ENCODE data around the gene CNPY4. TPM values are rescaled to one million over a fixed set of nuclear protein-coding genes. Genes with fewer than 3 reads are reported as not detected.

The CNPY4 gene
- total and polyA plus RNA-seq, 10 of the 15 experiments (the other 5 are each of a cell fraction or from before 2014, with no cell fraction given) = 2.5 to 9.2 (median 6.8) TPM

DNA sequence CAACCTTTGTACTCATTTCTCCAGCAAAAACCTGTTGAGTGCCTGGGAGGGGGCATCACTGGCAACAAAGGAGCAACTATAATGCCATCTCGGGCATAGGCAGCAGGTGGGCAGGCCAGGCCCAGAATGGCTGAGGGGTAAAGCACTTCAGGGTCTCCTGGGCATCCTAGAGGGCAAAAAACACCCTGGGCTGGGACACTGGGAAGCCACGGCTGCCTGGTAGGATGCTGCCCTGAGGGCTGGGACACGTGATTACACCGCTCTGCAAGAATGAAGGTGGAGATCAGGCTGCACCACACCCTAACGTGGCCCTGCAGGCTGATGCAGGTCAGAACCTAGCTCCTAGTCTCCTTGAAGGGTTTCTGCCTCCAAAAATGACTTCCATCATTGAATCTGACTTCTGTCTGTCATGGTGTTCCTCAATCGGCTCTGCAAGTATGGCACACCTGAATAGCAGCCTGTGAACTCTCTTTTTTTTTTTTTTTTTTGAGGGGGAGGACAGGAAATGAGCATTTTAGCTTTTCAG, 43.6 kb downstream of the CNPY4 start:
- ChIA-PET CTCF (interaction anchor here (0.7 to 0.9 kb wide), 2 partner anchors 17 to 30 kb away, joined by 3 read pairs; no protein-coding TSS in a partner anchor), POLR2A (interaction anchor here (0.6 to 1.1 kb wide), 4 partner anchors 9 to 222 kb away, joined by 3 to 4 read pairs (median 4); no protein-coding TSS in a partner anchor), SMC1A (ENCODE audit: uncharacterized antibody, unreplicated experiment) (interaction anchor here (0.7 kb wide), 1 partner anchor 250 kb away, joined by 4 read pairs; no protein-coding TSS in a partner anchor), RAD21 (ENCODE audit: unreplicated experiment) (interaction anchor here (0.8 to 1.2 kb wide), 2 partner anchors 30 to 34 kb away, joined by 4 to 6 read pairs; no protein-coding TSS in a partner anchor)
- Histone ChIP-seq H4K20me1 (ENCODE audit: control insufficient read depth, insufficient read depth) (no peaks in the 10 kb centered on the region), H3K9me3 (replicated peaks; ENCODE audit: control insufficient read depth, insufficient read depth, low read length) (no peaks in the 10 kb centered on the region), H3K36me3 (ENCODE audit: control insufficient read depth in 2 of 2, insufficient read depth in 2 of 2, low read length in 1 of 2) (no peaks in the 10 kb centered on the region), H3K4me2 (ENCODE audit: control insufficient read depth, insufficient read depth) (no peak overlapping the region), H3K9ac (ENCODE audit: control insufficient read depth, insufficient read depth, low read length) (no peak overlapping the region), H3K27ac (ENCODE audit: control insufficient read depth, insufficient read depth) (no peak overlapping the region), H3K27me3 (replicated peaks in 1 of 2; ENCODE audit: control insufficient read depth in 2 of 2, insufficient read depth in 2 of 2, low read length in 1 of 2) (peaks cover 0 to 5% of the 10 kb centered on the region in 2 experiments; a peak in 2 of 4 replicates), H3K79me2 (ENCODE audit: control insufficient read depth, insufficient read depth, low read length) (peaks cover 7% of the 10 kb centered on the region), H3K4me3 (no peak overlapping the region), H2AFZ (ENCODE audit: control insufficient read depth, low read depth, low read length) (no peak overlapping the region), H3K4me1 (ENCODE audit: control insufficient read depth, insufficient read depth, low read length) (peaks cover 15% of the 10 kb centered on the region)
- 21% methylated on average over 6 of the region's 6 CpGs for WGBS (ENCODE audit: insufficient coverage, insufficient replicate concordance, low lambda C conversion rate, missing lambda C conversion rate)
- intact Hi-C loops (cut with micrococcal nuclease; ENCODE audit: unreplicated experiment) = no loop called here
- FAIRE-seq = no peak
- in situ Hi-C loops (cut with MboI) = no loop called here
- ATAC-seq = no peak
- TF ChIP-seq ZNF384 (IDR thresholded peaks at IDR 0.05; ENCODE audit: borderline replicate concordance, low read depth, low read length) (peak; percentile 46; the same call in 1 of the 2 replicates), SMARCA5 (IDR thresholded peaks at IDR 0.05) (no peak), IRF5 (IDR thresholded peaks at IDR 0.05; ENCODE audit: borderline replicate concordance) (no peak), NBN (IDR thresholded peaks at IDR 0.05) (no peak), HDAC6 (IDR thresholded peaks at IDR 0.05; ENCODE audit: unreplicated experiment) (no peak), TBL1XR1 (IDR thresholded peaks at IDR 0.05; ENCODE audit: low read depth, low read length) (no peak), TAF1 (IDR thresholded peaks at IDR 0.05; ENCODE audit: borderline replicate concordance, low read depth, low read length) (no peak), CBX5 (IDR thresholded peaks at IDR 0.05; ENCODE audit: low read depth) (no peak), CREB1 (IDR thresholded peaks at IDR 0.05; ENCODE audit: low read depth) (no peak), ZNF217 (IDR thresholded peaks at IDR 0.05) (no peak), USF1 (IDR thresholded peaks at IDR 0.05; ENCODE audit: borderline replicate concordance, extremely low read length, insufficient read depth, low read depth, low read length) (peak; percentile 60), IKZF2 (IDR thresholded peaks at IDR 0.05) (no peak), CHD4 (IDR thresholded peaks at IDR 0.05) (no peak)
- no peak for DNase-seq (ENCODE audit: low read depth, low spot score)
- no TSS peak for BruUV-seq (replicated peaks)

Measured in GM12878 (cell line).